ENCODE results near the gene MLN.

Gene MLN

DNA sequence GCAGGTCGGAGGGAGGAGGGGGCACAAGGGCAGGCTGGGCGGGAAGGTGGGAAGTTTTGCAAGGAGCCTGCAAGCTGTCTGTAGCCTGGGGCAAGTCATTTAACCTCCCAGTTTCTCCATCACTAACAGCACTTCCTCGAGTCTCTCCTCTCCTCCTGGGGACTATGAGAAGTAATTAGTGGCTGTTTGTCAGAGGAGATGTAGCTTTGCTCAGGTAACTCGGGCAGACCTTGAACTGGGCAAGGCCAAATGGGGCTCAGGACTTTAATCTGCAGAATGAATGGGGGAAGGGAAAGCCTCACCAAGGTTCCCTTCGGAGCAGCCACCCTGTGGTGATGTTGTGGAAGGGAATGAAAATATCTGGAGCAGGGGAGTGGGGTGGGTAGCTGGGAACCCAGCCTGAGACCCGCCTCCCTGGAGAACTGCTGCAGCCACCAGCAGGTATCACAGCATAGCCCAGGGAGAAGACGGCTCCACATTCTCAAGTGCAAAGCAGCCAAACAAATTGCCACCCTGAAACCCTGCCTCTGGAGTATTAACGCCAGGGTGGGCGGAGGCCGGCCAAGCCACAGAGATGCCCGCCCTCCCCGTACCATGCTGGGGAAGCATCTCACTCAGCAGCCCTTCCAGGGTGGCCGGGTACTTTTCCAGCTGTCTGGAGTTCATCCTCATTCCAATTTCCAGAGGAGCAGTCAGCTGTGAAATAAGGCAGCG lies 8.7 kb downstream of the MLN start:
- H3K4me3 ChIP-seq (ENCODE audit: low read length), result no peak overlapping the region
- no peak for DNase-seq (ENCODE audit: low read depth)
- TF ChIP-seq, protein P1, sequence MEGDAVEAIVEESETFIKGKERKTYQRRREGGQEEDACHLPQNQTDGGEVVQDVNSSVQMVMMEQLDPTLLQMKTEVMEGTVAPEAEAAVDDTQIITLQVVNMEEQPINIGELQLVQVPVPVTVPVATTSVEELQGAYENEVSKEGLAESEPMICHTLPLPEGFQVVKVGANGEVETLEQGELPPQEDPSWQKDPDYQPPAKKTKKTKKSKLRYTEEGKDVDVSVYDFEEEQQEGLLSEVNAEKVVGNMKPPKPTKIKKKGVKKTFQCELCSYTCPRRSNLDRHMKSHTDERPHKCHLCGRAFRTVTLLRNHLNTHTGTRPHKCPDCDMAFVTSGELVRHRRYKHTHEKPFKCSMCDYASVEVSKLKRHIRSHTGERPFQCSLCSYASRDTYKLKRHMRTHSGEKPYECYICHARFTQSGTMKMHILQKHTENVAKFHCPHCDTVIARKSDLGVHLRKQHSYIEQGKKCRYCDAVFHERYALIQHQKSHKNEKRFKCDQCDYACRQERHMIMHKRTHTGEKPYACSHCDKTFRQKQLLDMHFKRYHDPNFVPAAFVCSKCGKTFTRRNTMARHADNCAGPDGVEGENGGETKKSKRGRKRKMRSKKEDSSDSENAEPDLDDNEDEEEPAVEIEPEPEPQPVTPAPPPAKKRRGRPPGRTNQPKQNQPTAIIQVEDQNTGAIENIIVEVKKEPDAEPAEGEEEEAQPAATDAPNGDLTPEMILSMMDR (conservative IDR thresholded peaks at IDR 0.05; ENCODE audit: low read length), result peak; percentile 7; the same call in 1 of the 2 replicates

DNA sequence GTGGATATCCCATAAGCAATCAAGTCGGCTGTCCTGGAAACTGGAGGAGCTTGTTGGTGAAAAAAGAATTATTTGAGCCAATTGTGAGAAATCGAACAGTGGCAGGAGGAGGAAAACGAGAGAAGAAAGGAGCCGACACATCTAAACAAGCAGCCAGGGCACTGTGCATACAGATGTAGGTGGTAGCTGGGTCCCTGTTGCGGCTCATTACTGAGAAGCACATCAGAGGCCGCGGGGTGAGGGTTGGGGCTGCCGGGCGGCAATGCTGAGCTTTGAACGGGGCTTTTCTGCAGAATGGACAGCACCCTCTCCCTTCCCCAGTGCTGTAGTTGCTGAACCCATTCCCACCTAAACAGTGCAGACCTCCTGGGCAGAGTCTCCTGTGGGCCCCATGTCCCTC lies 10.8 kb downstream of the MLN start:
- H3K4me3 ChIP-seq (ENCODE audit: low read length), result no peak overlapping the region
- TF ChIP-seq, protein P1 (conservative IDR thresholded peaks at IDR 0.05; ENCODE audit: low read length), result no peak
- no peak for DNase-seq (ENCODE audit: low read depth)

DNA sequence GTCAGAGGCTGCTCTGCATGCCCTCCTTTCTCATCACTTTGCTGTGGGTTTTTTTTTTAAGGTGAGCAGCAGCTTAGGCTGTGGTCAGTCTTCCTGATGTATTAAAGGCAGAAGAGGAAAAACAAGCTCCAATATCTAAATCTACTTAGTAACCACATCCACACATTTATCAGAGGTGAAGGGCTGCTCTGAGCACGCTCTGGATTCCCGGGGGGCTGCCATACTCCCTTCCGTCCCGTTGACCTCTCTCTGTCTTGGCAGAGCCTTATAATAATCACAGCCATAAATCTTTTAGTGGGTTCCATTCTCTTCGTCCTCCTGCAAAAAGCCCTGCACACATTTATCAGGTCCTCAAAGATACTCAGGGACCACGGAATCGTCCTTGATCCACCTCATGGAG lies 12.2 kb downstream of the MLN start:
- no peak for DNase-seq (ENCODE audit: low read depth)
- TF ChIP-seq, protein P1 (conservative IDR thresholded peaks at IDR 0.05; ENCODE audit: low read length), result no peak
- H3K4me3 ChIP-seq (ENCODE audit: low read length), result no peak overlapping the region

DNA sequence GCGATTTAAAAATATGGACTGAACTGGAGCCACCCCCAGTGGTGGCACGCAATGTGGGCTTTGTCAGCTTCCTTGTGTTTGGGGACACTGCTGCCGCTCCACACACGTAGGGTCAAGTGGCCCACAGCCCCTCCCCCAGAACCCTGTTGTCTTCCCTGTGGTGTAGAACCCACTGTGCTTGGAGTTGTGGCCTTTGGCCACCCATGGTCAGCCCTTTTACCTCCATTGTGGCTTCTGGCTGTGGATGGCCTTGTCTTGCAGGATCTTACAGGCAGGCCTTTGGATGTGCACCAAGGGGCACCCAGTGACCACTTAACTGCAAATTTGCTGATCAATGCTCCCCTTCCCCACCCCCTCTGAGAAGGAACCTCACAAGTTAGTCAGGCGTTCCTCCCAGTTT lies 12.9 kb downstream of the MLN start:
- TF ChIP-seq, protein P1 (conservative IDR thresholded peaks at IDR 0.05; ENCODE audit: low read length), result no peak
- no peak for DNase-seq (ENCODE audit: low read depth)
- no peak overlapping the region for H3K4me3 ChIP-seq (ENCODE audit: low read length)

DNA sequence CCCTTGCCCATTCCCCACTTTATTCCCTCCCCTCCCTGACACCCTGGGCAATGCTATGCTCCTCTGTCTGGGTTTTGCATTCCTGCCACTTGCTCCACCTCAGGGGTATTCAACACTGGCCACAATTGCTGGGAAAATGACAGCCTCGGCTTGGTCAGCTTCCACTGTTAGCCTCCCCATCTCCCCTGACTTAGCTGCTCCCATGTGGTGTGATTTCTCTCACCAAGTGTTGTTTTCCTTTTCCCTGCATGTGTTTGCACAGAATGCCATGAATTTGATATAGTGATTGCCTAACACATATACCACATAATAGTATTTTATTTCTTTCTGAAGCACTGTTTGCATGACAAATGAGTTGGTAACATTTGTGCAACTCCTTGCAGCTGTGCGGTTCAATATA lies 13.4 kb downstream of the MLN start:
- peak; percentile 83 for DNase-seq (ENCODE audit: low read depth)
- TF ChIP-seq, protein P1 (conservative IDR thresholded peaks at IDR 0.05; ENCODE audit: low read length), result 0 out of 2 replicates have a peak, but pooled peaks have one; percentile 0
- H3K4me3 ChIP-seq (ENCODE audit: low read length), result no peak overlapping the region

DNA sequence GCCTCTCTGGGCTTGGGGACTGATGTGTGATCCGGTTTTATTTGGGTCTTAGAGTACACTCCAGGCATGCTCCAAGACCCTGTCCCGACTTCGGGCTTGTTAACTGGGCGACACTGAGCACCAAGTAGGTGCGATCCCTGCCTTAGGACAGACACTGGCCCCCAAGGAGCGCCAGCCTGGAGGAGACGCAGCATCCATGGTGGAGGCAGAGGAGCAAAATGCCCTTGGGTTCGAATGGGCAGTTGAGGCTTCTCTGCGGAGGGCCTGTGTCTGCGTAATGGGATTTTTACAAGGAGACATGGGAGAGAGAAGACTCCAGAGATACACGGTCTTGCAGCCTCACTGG lies 14.3 kb downstream of the MLN start:
- no peak for DNase-seq (ENCODE audit: low read depth)
- TF ChIP-seq, protein P1 (conservative IDR thresholded peaks at IDR 0.05; ENCODE audit: low read length), result no peak
- peak overlapping the region; percentile 62 for H3K4me3 ChIP-seq (ENCODE audit: low read length)
